Stimulated activated CD4-positive, alpha-beta T cell treated with anti-CD3 and anti-CD28 coated beads, Interleukin-15, amount 100 ng/mL, for 24 hours (primary cell): ENCODE results near the gene SLC19A1.
A peak's percentile ranks its signal among the peaks of the same experiment; 100 is the strongest.

ENCODE experiments used
- DNase-seq: peaks from one replicate; pipeline ENCODE4 v3.0.0-alpha.2; 2020

The SLC19A1 gene

GRCh38 chr21:45542242-45542666 is at the start of gene SLC19A1:
Gene SLC19A1 (minus strand): TSS chr21:45542440. CDS start chr21:45537959, 4,481 bp downstream.
- DNase-seq: peak; percentile 86

GRCh38 chr21:45591619-45592207 is 49.5 kb upstream of the SLC19A1 start:
- DNase-seq: peak; percentile 18

GRCh38 chr21:45590726-45591618 is 48.7 kb upstream of the SLC19A1 start:
- DNase-seq: peak; percentile 77

- DNase-seq: peak; percentile 82
Observed at GRCh38 chr21:45590246-45590725, 48.0 kb upstream of the SLC19A1 start.

- DNase-seq: no peak
Observed at GRCh38 chr21:45589686-45590245, 47.5 kb upstream of the SLC19A1 start.

- DNase-seq: no peak
Observed at GRCh38 chr21:45588871-45589491, 46.7 kb upstream of the SLC19A1 start.

GRCh38 chr21:45588086-45588825 is 46.0 kb upstream of the SLC19A1 start:
- no peak for DNase-seq

- no peak for DNase-seq
Observed at GRCh38 chr21:45586289-45586858, 44.1 kb upstream of the SLC19A1 start.

- no peak for DNase-seq
Observed at GRCh38 chr21:45584786-45585185, 42.5 kb upstream of the SLC19A1 start.

GRCh38 chr21:45583831-45584509 is 41.7 kb upstream of the SLC19A1 start:
- DNase-seq: no peak

GRCh38 chr21:45582128-45582527 is 39.9 kb upstream of the SLC19A1 start:
- DNase-seq: no peak

- DNase-seq: no peak
Observed at GRCh38 chr21:45581322-45581712, 39.1 kb upstream of the SLC19A1 start.

- DNase-seq: no peak
Observed at GRCh38 chr21:45580576-45581321, 38.5 kb upstream of the SLC19A1 start.

GRCh38 chr21:45580181-45580575 is 37.9 kb upstream of the SLC19A1 start:
- DNase-seq: no peak

GRCh38 chr21:45579383-45580180 is 37.3 kb upstream of the SLC19A1 start:
- DNase-seq: no peak

GRCh38 chr21:45578811-45579381 is 36.7 kb upstream of the SLC19A1 start:
- no peak for DNase-seq

GRCh38 chr21:45578176-45578801 is 36.0 kb upstream of the SLC19A1 start:
- DNase-seq: no peak

- DNase-seq: no peak
Observed at GRCh38 chr21:45577801-45578175, 35.5 kb upstream of the SLC19A1 start.
